Activated T-cell treated with anti-CD3 and anti-CD28 coated beads, Interleukin-2, amount 50 U/mL, for 72 hours (primary cell): Measurements from ENCODE around the gene PIK3C2G. TPM values are rescaled to one million over a fixed set of nuclear protein-coding genes. Genes with fewer than 3 reads are reported as not detected.

Experiments used
- ATAC-seq, 2 donors: fragments of 150-1000 bp; cut with Tn5 transposase; replicated peaks in 1 of 2; 2 replicates each; pipeline ENCODE4 v1.10.0; 2021; ENCODE audit warnings: moderate library complexity in 2 of 2, mild to moderate bottlenecking in 1 of 2
- DNase-seq, 2 donors: peaks; one replicate each; pipeline ENCODE4 v3.0.0; 2021 to 2022; ENCODE audit warnings: mixed read lengths in 1 of 2
- H3K27ac Mint-ChIP-seq: one replicate; pipeline ENCODE4 v1.8.0; 2022; ENCODE audit warnings: mild to moderate bottlenecking, moderate library complexity, mixed read lengths
- H3K27me3 Mint-ChIP-seq: one replicate; pipeline ENCODE4 v1.8.0; 2022; ENCODE audit warnings: low read depth, mixed read lengths
- H3K36me3 Mint-ChIP-seq, 2 donors: one replicate each; pipeline ENCODE4 v1.8.0; 2022; ENCODE audit warnings: mixed read lengths in 2 of 2, mild to moderate bottlenecking in 1 of 2; ENCODE audit not compliant: insufficient read depth in 2 of 2
- H3K4me1 Mint-ChIP-seq: one replicate; pipeline ENCODE4 v1.8.0; 2022; ENCODE audit warnings: low read depth, mixed read lengths
- H3K4me3 Mint-ChIP-seq, 2 donors: one replicate each; pipeline ENCODE4 v1.8.0; 2022; ENCODE audit warnings: mild to moderate bottlenecking in 2 of 2, mixed read lengths in 2 of 2, moderate library complexity in 2 of 2
- H3K9me3 Mint-ChIP-seq, 2 donors: one replicate each; pipeline ENCODE4 v1.8.0; 2022; ENCODE audit warnings: mixed read lengths in 2 of 2
- total RNA-seq, 2 donors: library from RNA; stranded (reverse); gene quantifications; one replicate each; pipeline ENCODE4 v1.2.3, GENCODE V29; 2022

Gene PIK3C2G
- total RNA-seq, 2 donors from 2014 or later = not detected

DNA sequence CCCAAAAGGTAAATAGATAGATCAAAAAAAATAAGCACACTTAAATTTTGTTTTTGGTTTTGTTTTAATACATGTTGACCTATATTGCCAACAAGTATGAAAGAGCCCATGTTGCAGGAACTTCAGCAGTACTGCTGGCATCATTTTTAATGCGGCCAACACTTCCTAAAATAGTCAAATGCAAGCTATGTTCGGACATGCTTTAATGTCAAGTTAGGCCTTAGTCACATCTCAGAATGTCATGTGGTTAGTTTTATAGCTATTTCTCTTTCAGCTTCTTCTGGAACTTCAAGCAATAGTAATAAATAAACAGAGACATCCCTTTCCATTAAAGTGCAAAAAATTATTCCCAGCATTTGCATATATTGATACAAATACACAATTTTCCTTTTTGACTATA lies 153.4 kb downstream of the PIK3C2G start:
- Mint-ChIP-seq H3K27ac (no peak overlapping the region), H3K27me3 (no peaks in the 10 kb centered on the region), H3K9me3 (peaks cover 2 to 10% of the 10 kb centered on the region in 2 donors), H3K4me3 (no peak overlapping the region), H3K4me1 (no peaks in the 10 kb centered on the region), H3K36me3 (peaks cover 0 to under 1% of the 10 kb centered on the region in 2 donors)
- no peak for ATAC-seq
- DNase-seq = no peak

DNA sequence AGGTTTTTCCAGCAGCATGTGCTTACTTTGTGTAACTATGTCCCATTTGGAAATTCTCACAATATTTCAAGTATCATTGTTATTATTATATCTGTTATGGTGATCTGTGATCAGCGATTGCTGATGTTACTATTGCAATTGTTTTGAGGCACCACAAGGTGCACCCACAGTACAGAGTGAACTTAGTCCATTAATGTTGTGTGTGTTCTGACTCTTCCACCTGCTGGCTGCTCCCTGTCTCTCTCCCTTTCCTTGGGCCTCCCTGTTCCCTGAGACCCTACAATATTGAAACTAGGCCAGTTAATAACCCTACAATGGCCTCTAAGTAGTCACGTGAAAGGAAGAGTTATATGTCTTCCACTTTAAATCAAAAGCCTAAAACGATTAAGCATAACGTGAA lies 153.9 kb downstream of the PIK3C2G start:
- Mint-ChIP-seq H3K36me3 (no peaks in the 10 kb centered on the region), H3K27ac (no peak overlapping the region), H3K27me3 (no peaks in the 10 kb centered on the region), H3K9me3 (peaks cover 1 to 8% of the 10 kb centered on the region in 2 donors), H3K4me3 (no peak overlapping the region), H3K4me1 (no peaks in the 10 kb centered on the region)
- no peak for ATAC-seq
- DNase-seq = no peak

DNA sequence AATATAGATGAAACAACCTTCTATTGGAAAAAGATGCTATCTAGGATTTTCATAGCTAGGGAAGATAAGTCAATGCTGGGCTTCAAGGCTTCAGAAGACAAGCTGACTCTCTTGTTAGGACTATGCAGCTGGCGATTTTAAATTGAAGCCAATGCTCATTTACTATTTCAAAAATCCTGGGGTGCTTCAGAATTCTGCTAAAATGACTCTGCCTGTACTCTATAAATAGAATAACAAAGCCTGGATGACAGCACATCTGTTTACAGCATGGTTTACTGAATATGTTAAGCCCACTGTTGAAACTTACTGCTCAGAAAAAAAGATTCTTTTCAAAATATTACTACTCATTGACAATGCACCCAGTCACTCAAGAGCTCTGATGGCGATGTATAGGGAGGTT lies 155.1 kb downstream of the PIK3C2G start:
- no peak overlapping the region for H3K4me3 Mint-ChIP-seq
- DNase-seq (no peak), ATAC-seq (no peak)
- H3K27me3 Mint-ChIP-seq = no peaks in the 10 kb centered on the region
- no peaks in the 10 kb centered on the region for H3K4me1 Mint-ChIP-seq
- H3K27ac Mint-ChIP-seq = no peak overlapping the region
- H3K36me3 Mint-ChIP-seq = no peaks in the 10 kb centered on the region
- H3K9me3 Mint-ChIP-seq = peaks cover 1 to 8% of the 10 kb centered on the region in 2 donors

DNA sequence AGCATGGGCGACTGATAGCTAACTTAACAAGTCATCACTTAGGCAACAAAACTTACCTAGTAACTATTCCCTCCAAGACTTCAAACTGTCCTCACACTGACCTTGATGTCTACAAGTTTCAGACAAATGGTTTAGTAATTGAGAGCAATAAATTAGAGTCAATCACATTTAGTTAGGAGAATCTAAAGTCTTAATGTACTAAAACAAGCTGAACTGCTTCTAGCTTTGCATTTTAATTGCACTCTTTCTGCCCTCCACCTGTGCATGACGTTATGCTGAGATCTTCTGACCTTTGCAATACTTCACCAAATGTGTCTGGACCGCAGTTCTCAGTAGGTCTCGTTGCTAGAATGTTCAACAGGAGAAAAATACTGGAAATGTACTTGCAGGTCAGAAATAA lies 158.0 kb downstream of the PIK3C2G start:
- H3K27ac Mint-ChIP-seq = no peak overlapping the region
- no peaks in the 10 kb centered on the region for H3K27me3 Mint-ChIP-seq
- ATAC-seq (no peak), DNase-seq (no peak)
- no peaks in the 10 kb centered on the region for H3K36me3 Mint-ChIP-seq
- peaks cover 3 to 10% of the 10 kb centered on the region in 2 donors for H3K9me3 Mint-ChIP-seq
- no peak overlapping the region for H3K4me3 Mint-ChIP-seq
- H3K4me1 Mint-ChIP-seq = no peaks in the 10 kb centered on the region

DNA sequence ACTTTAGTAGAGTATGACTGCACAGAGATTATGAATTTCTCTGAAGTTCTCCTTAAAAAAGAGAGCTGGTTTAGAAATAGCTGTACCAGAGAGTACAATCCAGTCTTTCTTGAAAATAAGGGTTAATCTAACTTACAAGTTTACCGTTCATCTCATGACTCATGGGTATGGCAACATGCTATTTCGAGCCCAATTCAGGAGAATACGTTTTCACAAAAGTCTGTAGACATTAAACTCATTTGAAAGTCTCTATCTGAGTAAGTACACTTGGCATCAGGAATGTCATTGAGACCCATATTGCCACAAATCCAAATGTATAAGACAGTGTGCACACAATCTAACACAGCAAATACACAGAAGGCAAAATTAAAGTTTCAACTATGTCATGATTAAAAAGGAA lies 160.5 kb downstream of the PIK3C2G start:
- H3K27me3 Mint-ChIP-seq = no peaks in the 10 kb centered on the region

DNA sequence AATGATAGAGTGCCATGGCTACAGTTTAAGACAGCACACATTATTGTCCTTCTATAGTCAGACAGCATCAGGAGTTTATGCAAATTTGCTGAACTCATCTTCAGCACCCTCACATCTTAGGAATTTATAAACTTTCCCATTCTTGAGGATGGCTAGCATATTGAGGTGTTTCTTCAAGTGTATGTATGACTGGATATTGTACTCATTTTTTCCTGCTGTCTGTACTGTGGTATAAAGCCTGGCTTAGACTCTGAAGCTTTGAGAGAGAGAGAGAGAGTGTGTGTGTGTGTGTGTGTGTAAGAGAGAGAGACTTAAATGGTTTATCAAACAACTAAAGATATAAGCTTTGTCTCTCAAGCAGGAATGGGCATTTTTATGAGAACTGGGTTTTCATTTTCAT lies 161.6 kb downstream of the PIK3C2G start:
- peaks cover 0 to 1% of the 10 kb centered on the region in 2 donors for H3K36me3 Mint-ChIP-seq
- H3K4me3 Mint-ChIP-seq = no peak overlapping the region
- no peaks in the 10 kb centered on the region for H3K4me1 Mint-ChIP-seq
- no peak overlapping the region for H3K27ac Mint-ChIP-seq
- H3K27me3 Mint-ChIP-seq = no peaks in the 10 kb centered on the region
- DNase-seq = no peak
- H3K9me3 Mint-ChIP-seq = peaks cover 1 to 3% of the 10 kb centered on the region in 2 donors
- ATAC-seq = no peak

More for the DNA sequence above, 160.5 kb downstream of the PIK3C2G start:
- no peaks in the 10 kb centered on the region for H3K4me1 Mint-ChIP-seq
- H3K27ac Mint-ChIP-seq = no peak overlapping the region
- no peak for ATAC-seq
- no peak for DNase-seq
- peaks cover 5 to 7% of the 10 kb centered on the region in 2 donors for H3K9me3 Mint-ChIP-seq
- no peak overlapping the region for H3K4me3 Mint-ChIP-seq
- H3K36me3 Mint-ChIP-seq = peaks cover 0 to 1% of the 10 kb centered on the region in 2 donors

DNA sequence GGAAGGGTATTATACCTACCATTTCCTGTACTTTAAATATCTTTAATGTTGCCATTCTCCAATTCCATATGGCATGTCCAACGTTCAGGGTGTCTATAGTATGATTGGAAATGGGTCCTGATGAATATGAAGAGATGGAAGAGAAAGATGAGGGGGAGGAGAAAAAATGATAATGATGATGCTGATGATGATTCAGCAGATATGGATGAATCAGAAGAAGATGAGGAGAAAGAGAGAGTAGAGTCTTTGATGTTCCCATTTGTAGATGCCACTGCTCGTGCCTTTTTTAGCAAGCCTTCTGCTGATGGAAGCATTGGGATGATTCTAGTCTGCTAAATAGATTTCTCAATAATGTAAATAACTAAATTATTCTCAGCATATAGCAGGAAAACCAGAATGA lies 163.5 kb downstream of the PIK3C2G start:
- Mint-ChIP-seq H3K27me3 (no peaks in the 10 kb centered on the region), H3K27ac (no peak overlapping the region), H3K4me1 (no peaks in the 10 kb centered on the region), H3K4me3 (no peak overlapping the region), H3K36me3 (peaks cover 0 to 1% of the 10 kb centered on the region in 2 donors), H3K9me3 (peaks cover 1 to 5% of the 10 kb centered on the region in 2 donors)
- no peak for ATAC-seq
- DNase-seq = no peak

DNA sequence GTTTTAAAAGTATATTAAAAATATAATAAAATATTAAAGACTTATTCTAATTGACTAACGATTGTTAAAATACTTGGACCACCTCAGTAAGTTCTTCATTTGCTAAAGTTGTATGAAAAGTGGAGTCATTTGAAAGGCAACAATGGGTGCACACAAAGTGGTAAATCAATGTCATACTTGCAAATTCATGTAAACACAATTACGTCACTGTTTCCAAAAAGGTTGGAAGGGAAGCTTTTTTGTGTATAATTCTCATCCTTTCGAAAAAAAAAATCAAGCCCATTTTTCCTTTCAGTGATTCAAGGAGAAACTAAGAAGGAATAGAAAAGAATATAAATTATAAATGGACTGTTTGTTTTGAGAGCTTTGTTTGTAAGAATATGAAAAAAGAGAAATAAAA lies 166.2 kb downstream of the PIK3C2G start:
- H3K36me3 Mint-ChIP-seq = peaks cover 0 to 1% of the 10 kb centered on the region in 2 donors
- H3K27me3 Mint-ChIP-seq = no peaks in the 10 kb centered on the region
- H3K4me1 Mint-ChIP-seq = no peaks in the 10 kb centered on the region
- H3K9me3 Mint-ChIP-seq = peaks cover 1 to 5% of the 10 kb centered on the region in 2 donors
- H3K27ac Mint-ChIP-seq = no peak overlapping the region
- H3K4me3 Mint-ChIP-seq = no peak overlapping the region
- DNase-seq (no peak), ATAC-seq (no peak)

DNA sequence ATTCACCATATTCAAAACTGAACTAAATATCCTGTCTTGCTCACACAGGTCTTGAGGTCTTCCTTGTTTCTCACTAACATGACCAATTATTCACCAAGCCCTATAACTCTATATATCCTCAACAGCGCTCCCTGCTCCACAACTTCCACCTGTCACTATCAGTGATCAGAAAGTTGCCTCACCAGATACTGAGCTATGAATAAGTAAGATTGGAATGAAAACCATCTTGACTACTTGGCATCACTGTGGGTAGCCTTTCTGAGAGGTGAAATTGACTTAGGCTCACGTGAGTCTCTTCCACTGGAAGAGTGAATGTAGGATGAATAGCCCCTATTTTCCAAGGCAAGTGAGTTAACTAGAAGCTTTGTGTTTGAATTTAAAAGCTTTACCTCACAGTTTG lies 167.1 kb downstream of the PIK3C2G start:
- Mint-ChIP-seq H3K27me3 (no peaks in the 10 kb centered on the region), H3K4me3 (no peak overlapping the region), H3K4me1 (no peaks in the 10 kb centered on the region), H3K27ac (no peak overlapping the region), H3K9me3 (peaks cover 0 to 3% of the 10 kb centered on the region in 2 donors), H3K36me3 (peaks cover 0 to 1% of the 10 kb centered on the region in 2 donors)
- ATAC-seq (no peak), DNase-seq (no peak)

DNA sequence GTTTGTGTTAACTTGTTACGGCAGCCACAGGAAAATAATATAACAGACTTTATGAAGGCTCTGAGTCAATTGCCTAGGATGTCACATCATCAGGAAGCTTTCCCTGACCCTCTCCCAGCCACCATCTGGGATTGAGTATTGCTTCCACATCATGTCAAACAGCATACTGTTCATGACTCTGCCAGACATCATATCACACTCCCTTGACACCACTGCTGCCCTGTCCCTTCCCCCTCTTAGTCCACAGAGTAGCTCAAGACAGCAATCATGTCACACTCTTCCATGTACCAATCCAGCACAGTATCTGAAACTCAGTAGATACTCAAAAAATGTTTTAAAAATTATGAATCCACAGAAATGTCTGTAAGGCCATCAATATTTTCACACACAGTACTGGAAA lies 168.0 kb downstream of the PIK3C2G start:
- DNase-seq (no peak), ATAC-seq (no peak)
- no peaks in the 10 kb centered on the region for H3K4me1 Mint-ChIP-seq
- H3K4me3 Mint-ChIP-seq = no peak overlapping the region
- peaks cover 0 to 1% of the 10 kb centered on the region in 2 donors for H3K36me3 Mint-ChIP-seq
- no peaks in the 10 kb centered on the region for H3K27me3 Mint-ChIP-seq
- H3K27ac Mint-ChIP-seq = no peak overlapping the region
- peaks cover 0 to 3% of the 10 kb centered on the region in 2 donors for H3K9me3 Mint-ChIP-seq

DNA sequence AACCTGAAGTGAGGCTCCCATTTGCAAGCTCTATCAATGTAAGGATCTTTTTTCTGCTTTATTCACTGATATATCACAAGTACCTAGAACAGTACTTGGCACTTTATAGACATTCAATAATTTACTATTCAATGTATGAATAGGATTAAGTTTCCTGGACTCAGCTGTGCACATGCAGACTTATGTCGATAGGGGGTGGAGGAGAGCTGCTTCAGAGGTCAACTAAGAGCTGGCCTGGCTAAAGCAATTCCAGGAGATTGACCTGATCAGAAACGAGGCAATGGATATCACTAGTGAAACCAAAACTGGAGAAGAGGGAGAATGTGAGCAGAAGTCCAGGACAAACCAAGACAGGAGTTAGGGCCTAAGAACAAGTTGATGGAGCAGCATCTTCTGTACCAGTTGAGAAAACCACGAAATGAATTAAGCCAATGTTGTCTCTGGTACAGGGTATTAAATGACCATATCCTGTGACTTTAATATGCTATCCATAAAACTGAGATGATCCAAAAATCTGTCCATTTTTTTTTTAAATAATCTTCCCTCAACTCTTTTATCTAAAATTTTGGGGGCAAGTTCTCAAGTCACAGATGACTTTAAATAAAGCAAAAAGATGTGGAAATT lies 169.2 kb downstream of the PIK3C2G start:
- H3K4me3 Mint-ChIP-seq = no peak overlapping the region
- no peaks in the 10 kb centered on the region for H3K36me3 Mint-ChIP-seq
- peaks cover 0 to 4% of the 10 kb centered on the region in 2 donors for H3K9me3 Mint-ChIP-seq
- ATAC-seq = no peak
- no peaks in the 10 kb centered on the region for H3K27me3 Mint-ChIP-seq
- peak in 1 of 2 donors; percentile 1 for DNase-seq
- no peak overlapping the region for H3K27ac Mint-ChIP-seq
- H3K4me1 Mint-ChIP-seq = no peaks in the 10 kb centered on the region

DNA sequence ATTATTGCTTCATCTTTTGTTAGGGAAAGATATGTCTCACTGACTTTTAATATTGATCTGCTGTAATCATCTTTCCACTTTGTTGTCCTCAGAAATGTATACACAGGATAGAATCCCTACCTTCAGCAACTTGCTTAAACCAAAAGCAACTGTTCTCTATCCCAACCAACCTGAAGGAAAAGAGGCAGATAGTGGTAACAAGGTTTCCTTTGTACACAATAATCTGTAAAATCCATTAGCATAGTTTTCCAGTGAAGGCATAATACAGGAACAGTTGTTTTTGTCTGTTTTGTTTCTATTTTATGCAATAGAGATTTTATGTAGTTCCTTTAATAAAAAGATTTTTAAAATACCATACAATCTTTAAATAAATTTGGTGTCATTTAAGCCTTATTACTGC lies 170.5 kb downstream of the PIK3C2G start:
- Mint-ChIP-seq H3K9me3 (peaks cover 2 to 6% of the 10 kb centered on the region in 2 donors), H3K36me3 (no peaks in the 10 kb centered on the region), H3K4me3 (no peak overlapping the region), H3K27me3 (no peaks in the 10 kb centered on the region), H3K4me1 (no peaks in the 10 kb centered on the region), H3K27ac (no peak overlapping the region)
- ATAC-seq (no peak), DNase-seq (no peak)

DNA sequence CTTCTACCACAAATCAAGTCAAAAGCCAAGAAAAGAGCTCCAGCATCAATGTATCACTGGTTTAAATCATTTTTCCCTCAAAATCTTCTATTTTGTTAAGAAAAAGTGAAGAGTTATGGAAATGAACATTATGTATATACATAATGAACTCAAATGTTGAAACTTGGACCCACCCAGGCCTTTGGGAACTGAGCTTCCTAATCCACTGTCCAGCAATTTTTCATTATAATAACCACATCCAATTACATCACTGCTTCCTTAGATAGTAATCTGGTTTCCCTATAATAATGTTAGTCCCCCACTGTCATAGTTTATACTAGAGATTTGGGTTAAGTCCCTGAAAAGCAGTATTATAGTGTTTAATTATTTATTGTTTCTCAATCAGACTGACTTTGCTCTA lies 170.9 kb downstream of the PIK3C2G start:
- no peaks in the 10 kb centered on the region for H3K27me3 Mint-ChIP-seq
- peaks cover 2 to 6% of the 10 kb centered on the region in 2 donors for H3K9me3 Mint-ChIP-seq
- H3K4me3 Mint-ChIP-seq = no peak overlapping the region
- H3K27ac Mint-ChIP-seq = no peak overlapping the region
- no peaks in the 10 kb centered on the region for H3K36me3 Mint-ChIP-seq
- DNase-seq (no peak), ATAC-seq (no peak)
- H3K4me1 Mint-ChIP-seq = no peaks in the 10 kb centered on the region

DNA sequence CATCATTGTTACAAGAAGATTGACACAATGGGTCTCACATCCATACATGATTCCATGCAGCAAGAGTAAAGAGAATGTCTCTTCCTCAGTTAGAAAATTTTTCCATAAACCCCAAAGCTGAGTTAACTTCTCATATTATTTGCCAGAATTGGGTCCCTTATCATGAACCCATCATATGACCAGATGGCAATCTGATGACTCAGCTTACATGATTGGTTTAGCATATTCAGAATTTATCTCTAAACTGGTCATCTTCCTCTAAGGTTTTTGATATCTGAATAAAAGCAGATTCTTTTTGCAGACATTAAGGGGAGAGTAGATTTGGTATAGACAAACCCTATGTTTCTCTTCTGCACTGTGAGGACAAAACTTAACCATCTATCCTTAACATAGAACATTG lies 174.9 kb downstream of the PIK3C2G start:
- Mint-ChIP-seq H3K27ac (no peak overlapping the region), H3K9me3 (peaks cover 2 to 4% of the 10 kb centered on the region in 2 donors), H3K27me3 (no peaks in the 10 kb centered on the region), H3K4me3 (no peak overlapping the region), H3K4me1 (no peaks in the 10 kb centered on the region), H3K36me3 (no peaks in the 10 kb centered on the region)
- ATAC-seq (no peak), DNase-seq (no peak)
